GM19438 (cell line): ENCODE data around the gene TMEM132E.
A peak's percentile ranks its signal among the peaks of the same experiment; 100 is the strongest.

Experiments used
- ATAC-seq: cut with Tn5 transposase; IDR thresholded peaks from one replicate; pipeline ENCODE4 v1.9.1; 2021; ENCODE audit warnings: low read depth; ENCODE audit not compliant: unreplicated experiment

The TMEM132E gene

DNA sequence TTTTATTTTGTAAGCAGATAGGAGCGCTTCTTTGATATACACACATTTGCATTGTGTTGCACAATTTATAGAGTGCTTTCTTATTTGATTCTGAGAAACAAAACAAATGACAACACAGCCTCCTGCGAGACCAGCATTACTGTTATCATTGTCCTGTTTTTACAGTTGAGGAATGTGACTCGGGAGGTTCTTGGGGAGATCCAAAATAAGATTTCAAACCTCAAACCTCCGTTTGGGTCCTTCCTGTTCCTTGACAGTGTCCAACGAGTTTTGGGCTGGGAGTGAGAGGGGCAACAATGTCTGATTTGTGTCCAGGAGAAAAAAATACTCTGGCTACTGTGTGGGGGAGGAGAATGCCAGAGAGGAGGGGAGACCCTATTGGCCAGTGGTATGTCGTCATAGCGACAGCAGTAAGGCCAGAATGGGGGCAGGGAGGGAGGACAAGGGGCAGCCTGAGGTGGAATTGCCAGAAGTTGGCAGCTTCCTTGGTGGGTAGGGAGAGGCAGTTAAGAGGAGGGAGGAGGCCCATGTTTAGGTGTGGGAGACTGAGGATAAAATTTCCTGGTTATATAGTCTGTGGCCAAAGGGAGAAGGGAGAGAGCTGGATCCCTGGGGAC lies 45.5 kb downstream of the TMEM132E start:
- ATAC-seq: no peak

- no peak for ATAC-seq
Observed at GRCh38 chr17:34626121-34626681, 46.8 kb downstream of the TMEM132E start.

DNA sequence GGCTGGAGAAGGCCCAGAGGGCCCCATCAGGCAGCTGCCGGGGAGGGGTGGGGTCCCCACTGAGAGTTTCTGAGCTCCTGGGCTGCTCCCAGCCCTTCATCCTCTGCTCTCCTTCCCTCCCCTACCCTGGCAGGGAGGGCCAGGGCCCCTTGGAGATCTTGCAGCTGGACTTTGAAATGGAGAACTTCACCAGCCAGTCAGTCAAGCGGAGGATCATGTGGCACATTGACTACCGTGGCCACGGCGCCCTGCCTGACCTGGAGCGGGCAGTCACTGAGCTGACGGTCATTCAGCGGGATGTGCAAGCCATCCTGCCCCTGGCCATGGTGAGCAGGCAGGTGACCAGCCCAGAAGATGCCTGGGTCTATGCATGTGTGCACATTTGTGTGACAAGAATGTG lies 49.5 kb downstream of the TMEM132E start:
- no peak for ATAC-seq

- ATAC-seq: no peak
Observed at GRCh38 chr17:34633351-34633750, 54.0 kb downstream of the TMEM132E start.

- ATAC-seq: no peak
Observed at GRCh38 chr17:34633760-34634159, 54.4 kb downstream of the TMEM132E start.

DNA sequence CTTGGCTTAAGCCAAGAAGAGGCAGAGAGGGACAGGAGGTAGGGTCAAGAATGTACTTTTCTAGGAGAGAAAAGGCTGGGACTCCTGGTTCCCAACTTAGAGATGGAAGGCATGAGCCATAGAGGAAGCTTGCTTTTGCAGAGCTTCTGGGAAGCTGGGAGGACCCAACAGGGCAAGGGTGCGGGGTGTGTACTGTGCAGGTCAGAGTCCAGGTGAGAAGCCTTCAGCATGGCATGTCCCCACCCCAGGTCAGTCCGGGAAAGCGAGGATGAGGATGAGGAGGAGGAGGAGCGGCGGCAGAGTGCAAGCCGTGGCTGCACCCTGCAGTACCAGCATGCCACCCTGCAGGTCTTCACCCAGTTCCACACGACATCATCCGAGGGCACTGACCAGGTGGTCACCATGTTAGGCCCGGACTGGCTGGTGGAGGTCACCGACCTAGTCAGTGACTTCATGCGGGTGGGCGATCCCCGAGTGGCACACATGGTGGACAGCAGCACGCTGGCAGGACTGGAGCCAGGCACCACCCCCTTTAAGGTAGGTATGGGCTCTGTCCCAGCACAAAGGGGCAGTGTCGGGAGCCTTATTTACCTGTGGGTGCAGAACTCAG lies 55.3 kb downstream of the TMEM132E start:
- ATAC-seq: no peak

- ATAC-seq: no peak
Observed at GRCh38 chr17:34635876-34636275, 56.5 kb downstream of the TMEM132E start.

DNA sequence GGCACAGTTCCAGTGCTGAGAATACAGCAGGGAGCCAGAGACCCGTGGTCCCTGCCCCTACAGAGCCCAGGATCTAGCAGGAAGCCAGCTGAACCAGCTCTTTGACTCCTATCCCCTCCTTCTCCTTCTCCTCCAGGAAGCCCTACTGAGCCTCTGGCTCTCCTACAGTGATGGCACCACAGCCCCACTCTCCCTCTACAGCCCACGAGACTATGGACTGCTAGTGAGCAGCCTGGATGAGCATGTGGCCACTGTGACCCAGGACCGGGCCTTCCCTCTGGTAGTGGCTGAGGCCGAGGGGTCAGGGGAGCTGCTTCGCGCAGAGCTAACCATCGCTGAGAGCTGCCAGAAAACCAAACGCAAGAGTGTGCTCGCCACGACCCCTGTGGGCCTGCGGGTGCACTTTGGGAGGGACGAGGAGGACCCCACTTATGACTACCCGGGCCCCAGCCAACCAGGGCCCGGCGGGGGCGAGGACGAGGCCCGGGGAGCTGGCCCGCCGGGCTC lies 57.7 kb downstream of the TMEM132E start:
- no peak for ATAC-seq

GRCh38 chr17:34637548-34638525 lies 58.5 kb downstream of the TMEM132E start:
- ATAC-seq: peak; percentile 80

- no peak for ATAC-seq
Observed at GRCh38 chr17:34638526-34639260, 59.3 kb downstream of the TMEM132E start.

GRCh38 chr17:34639706-34640425 lies 60.5 kb downstream of the TMEM132E start:
- no peak for ATAC-seq

DNA sequence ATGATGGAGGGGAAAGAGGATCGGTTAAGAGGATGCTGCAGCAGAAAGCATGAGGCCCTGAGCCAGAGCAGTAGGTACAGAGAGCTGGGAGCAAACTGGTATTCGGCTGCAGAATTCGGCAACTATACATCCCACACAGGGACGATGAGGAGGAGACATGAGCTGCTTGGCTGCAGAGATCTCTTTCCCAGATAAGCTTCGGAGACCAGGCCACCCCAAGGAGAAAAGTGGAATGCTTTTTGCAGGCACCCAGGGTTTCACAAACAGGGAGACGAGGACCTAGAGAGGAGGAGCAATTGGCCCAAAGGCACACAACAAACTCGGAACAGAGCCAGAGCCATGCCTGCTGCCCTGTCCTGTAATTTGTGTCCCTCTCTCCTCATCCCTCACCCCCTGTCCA lies 62.0 kb downstream of the TMEM132E start:
- ATAC-seq: no peak

GRCh38 chr17:34644941-34645550 lies 65.7 kb downstream of the TMEM132E start:
- ATAC-seq: no peak

DNA sequence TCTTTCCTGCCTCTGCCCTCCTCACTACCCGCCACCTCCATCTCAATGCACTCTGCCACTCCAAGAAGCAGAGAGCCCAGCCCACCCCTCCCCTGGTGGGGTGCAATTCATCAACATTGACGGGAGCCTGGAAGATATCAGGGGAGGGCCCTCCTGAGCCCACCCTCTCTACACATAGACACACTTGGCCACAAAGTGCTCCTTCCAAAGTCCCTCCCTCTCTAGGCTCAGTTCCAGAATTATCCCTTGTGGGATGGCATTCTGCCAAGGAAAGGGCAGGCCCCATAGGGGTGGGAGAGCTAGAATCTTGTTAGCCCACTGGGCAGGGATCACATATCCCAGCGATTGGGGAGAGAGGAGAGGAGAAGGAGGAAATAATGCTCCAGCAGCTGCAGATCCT lies 66.2 kb downstream of the TMEM132E start:
- ATAC-seq: no peak

DNA sequence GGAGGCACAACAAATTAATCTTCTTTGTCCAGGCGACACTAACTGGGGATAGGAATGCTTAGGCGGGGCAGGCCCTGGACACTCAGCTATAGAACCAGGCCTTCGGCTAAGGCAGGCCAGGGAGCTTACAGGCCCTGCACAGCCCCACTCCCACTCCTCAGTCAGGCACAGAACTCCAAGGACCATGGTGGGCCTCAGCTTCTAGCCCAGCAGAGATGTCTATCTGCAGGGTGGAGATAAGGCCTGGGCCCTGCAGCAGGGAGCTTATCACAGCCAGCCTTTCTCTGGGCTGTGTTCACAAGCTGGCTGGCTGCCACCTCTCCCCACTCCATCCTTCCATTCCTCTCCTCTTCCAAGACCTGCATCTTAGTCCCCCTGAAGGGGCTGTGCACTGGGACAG lies 68.1 kb downstream of the TMEM132E start:
- ATAC-seq: no peak

DNA sequence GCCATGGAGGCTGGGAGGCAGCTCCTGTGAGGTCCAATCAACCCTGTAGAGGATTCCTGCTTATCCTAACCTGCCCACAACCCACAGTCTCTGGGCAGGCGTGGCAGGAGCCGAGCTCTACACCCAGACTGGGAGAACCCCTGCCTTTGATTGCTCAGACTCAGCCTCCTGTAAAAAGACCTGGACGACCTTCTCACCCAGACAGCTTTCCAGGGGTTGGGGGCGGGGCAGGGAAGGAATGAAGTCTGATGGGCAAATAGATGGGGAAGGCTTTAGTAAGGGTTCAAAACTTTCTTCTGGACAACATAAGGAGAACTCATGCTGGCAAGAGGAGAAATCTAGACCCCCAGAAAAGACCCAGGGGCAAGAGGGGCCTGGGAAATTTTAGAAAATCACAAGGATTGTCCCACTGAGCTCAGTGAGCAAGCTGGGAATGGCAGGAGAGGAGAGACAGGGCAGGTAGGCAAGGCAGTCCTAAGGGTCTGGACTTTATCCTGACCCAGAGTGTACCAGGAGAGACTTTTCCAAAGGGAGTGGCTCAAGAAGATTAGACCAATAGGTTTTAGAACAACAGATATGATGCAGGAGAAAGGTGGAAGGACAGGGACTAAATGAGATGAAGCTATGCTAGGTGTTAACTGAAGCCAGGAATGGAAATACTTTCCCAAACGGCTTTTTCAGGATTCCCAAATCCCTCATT lies 70.8 kb downstream of the TMEM132E start:
- no peak for ATAC-seq

GRCh38 chr17:34651402-34651811 lies 72.0 kb downstream of the TMEM132E start:
- no peak for ATAC-seq

DNA sequence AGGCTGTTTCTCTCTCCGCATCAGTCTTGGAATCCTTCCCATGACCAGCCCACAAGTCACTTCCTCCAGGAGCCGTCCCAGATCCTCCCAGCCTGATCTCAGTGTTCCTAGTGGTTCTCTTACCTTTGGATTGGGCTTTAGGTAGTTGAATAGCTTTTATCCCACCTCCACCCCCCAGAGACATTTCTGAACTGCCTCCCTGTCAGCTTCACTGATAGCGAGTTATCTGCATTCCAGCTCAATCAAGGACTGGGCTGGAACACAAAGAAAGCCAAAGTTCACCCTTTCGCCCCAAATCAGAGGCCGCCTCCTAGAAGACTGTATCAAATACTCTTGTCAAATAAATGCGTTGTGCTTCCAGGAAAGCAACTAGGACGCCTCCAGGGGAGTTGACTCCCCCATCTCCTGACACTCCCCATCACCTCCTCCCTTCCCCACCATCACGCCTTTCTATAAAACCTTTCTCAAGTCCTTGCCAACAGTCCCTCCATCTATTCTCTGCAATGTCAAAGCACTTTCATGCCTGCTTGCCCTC lies 72.7 kb downstream of the TMEM132E start:
- no peak for ATAC-seq
